HG02852 (cell line): ENCODE results near the gene FAM170A.

ENCODE experiments used
- ATAC-seq: cut with Tn5 transposase; IDR thresholded peaks from one replicate; pipeline ENCODE4 v1.9.1; 2021; ENCODE audit warnings: mild to moderate bottlenecking, moderate library complexity; ENCODE audit not compliant: unreplicated experiment

FAM170A gene

GRCh38 chr5:119629339-119629738 is at the start of gene FAM170A:
FAM170A (plus strand) TSS chr5:119629558; CDS start chr5:119629769, 211 bp downstream.
- no peak for ATAC-seq

GRCh38 chr5:119582987-119583386 is 46.4 kb upstream of the FAM170A start:
- no peak for ATAC-seq

- peak; percentile 77 for ATAC-seq
Observed at GRCh38 chr5:119583684-119584083, 45.7 kb upstream of the FAM170A start.

GRCh38 chr5:119596046-119596445 is 33.3 kb upstream of the FAM170A start:
- no peak for ATAC-seq

GRCh38 chr5:119597728-119598298 is 31.5 kb upstream of the FAM170A start:
- ATAC-seq, result no peak

- no peak for ATAC-seq
Observed at GRCh38 chr5:119613937-119614336, 15.4 kb upstream of the FAM170A start.

- ATAC-seq, result no peak
Observed at GRCh38 chr5:119614838-119615237, 14.5 kb upstream of the FAM170A start.

- ATAC-seq, result no peak
Observed at GRCh38 chr5:119626086-119626485, 3.3 kb upstream of the FAM170A start.

- ATAC-seq, result no peak
Observed at GRCh38 chr5:119630752-119631440, 1.5 kb downstream of the FAM170A start.

- no peak for ATAC-seq
Observed at GRCh38 chr5:119631660-119632059, 2.3 kb downstream of the FAM170A start.

- ATAC-seq, result no peak
Observed at GRCh38 chr5:119651486-119651885, 22.1 kb downstream of the FAM170A start.

- ATAC-seq, result no peak
Observed at GRCh38 chr5:119655061-119655460, 25.7 kb downstream of the FAM170A start.

- no peak for ATAC-seq
Observed at GRCh38 chr5:119656023-119656422, 26.7 kb downstream of the FAM170A start.

GRCh38 chr5:119666542-119666941 is 37.2 kb downstream of the FAM170A start:
- ATAC-seq, result no peak

GRCh38 chr5:119678351-119679028 is 49.1 kb downstream of the FAM170A start:
- ATAC-seq, result no peak

GRCh38 chr5:119680080-119680479 is 50.7 kb downstream of the FAM170A start:
- no peak for ATAC-seq

GRCh38 chr5:119681734-119682133 is 52.4 kb downstream of the FAM170A start:
- ATAC-seq, result no peak

- no peak for ATAC-seq
Observed at GRCh38 chr5:119682372-119682771, 53.0 kb downstream of the FAM170A start.
